ENCODE measurements around the gene GSTA3. TPM values are rescaled to one million over a fixed set of nuclear protein-coding genes. Genes with fewer than 3 reads are reported as not detected.
A peak's percentile ranks its signal among the peaks of the same experiment; 100 is the strongest.

Gene GSTA3
- total RNA-seq, 2 experiments from 2014 or later = not detected

GRCh38 chr6:52887910-52888524 is 21.5 kb downstream of the GSTA3 start:
- DNase-seq (peak; percentile 7), ATAC-seq (peak; percentile 30)
- Mint-ChIP-seq H3K36me3 (ENCODE audit: low read depth) (no peaks in the 10 kb centered on the region), H3K4me1 (ENCODE audit: low read depth) (peaks cover 13% of the 10 kb centered on the region), H3K27me3 (peaks cover 5% of the 10 kb centered on the region), H3K27ac (no peak overlapping the region), H3K4me3 (no peak overlapping the region), H3K9me3 (no peaks in the 10 kb centered on the region)
- CTCF ChIA-PET = interaction anchor here (1.1 kb wide), 1 partner anchor 107 kb away, joined by 3 read pairs; the partner anchor contains the start of gene GSTA4
- intact Hi-C loops (cut with micrococcal nuclease) = no loop called here
- TF ChIP-seq CTCF (IDR thresholded peaks at IDR 0.05) = no peak
- POLR2A ChIA-PET = interaction anchor here (0.7 kb wide), 1 partner anchor 98 kb away, joined by 3 read pairs; no protein-coding TSS in a partner anchor

- no peaks in the 10 kb centered on the region for H3K36me3 Mint-ChIP-seq (ENCODE audit: low read depth)
- TF ChIP-seq CTCF (IDR thresholded peaks at IDR 0.05) = peak; percentile 78
- H3K27me3 Mint-ChIP-seq = no peaks in the 10 kb centered on the region
- peak overlapping the region; percentile 79 for H3K4me3 Mint-ChIP-seq
- ChIA-PET POLR2A (interaction anchor here (1.5 kb wide), 1 partner anchor 99 kb away, joined by 3 read pairs; no protein-coding TSS in a partner anchor), CTCF (interaction anchor here (0.6 to 1.8 kb wide), 8 partner anchors 9 to 192 kb away, joined by 3 to 12 read pairs (median 3); partner anchors contain the start of genes FBXO9 and GSTA4)
- H3K9me3 Mint-ChIP-seq = no peaks in the 10 kb centered on the region
- H3K4me1 Mint-ChIP-seq (ENCODE audit: low read depth) = peaks cover 8% of the 10 kb centered on the region
- intact Hi-C loops (cut with micrococcal nuclease) = no loop called here
- DNase-seq (peak; percentile 78), ATAC-seq (peak; percentile 99)
- H3K27ac Mint-ChIP-seq = peak overlapping the region; percentile 72
Measured at GRCh38 chr6:52881996-52882841, 27.3 kb downstream of the GSTA3 start.

- ATAC-seq (no peak), DNase-seq (no peak)
- POLR2A ChIA-PET = interaction anchor here (1.5 kb wide), 1 partner anchor 99 kb away, joined by 3 read pairs; no protein-coding TSS in a partner anchor
- peaks cover 8% of the 10 kb centered on the region for H3K4me1 Mint-ChIP-seq (ENCODE audit: low read depth)
- no peaks in the 10 kb centered on the region for H3K27me3 Mint-ChIP-seq
- intact Hi-C loops (cut with micrococcal nuclease) = no loop called here
- H3K27ac Mint-ChIP-seq = no peak overlapping the region
- CTCF ChIA-PET = interaction anchor here (0.7 to 1.8 kb wide), 5 partner anchors 9 to 193 kb away, joined by 3 to 12 read pairs (median 3); partner anchors contain the start of genes FBXO9 and GSTA4
- H3K4me3 Mint-ChIP-seq = peak overlapping the region; percentile 79
- no peaks in the 10 kb centered on the region for H3K36me3 Mint-ChIP-seq (ENCODE audit: low read depth)
- no peaks in the 10 kb centered on the region for H3K9me3 Mint-ChIP-seq
- TF ChIP-seq CTCF (IDR thresholded peaks at IDR 0.05) = no peak
Measured at GRCh38 chr6:52881662-52881995, 27.9 kb downstream of the GSTA3 start.

GRCh38 chr6:52877786-52878185 is 31.7 kb downstream of the GSTA3 start:
- Mint-ChIP-seq H3K36me3 (ENCODE audit: low read depth) (no peaks in the 10 kb centered on the region), H3K4me3 (no peak overlapping the region), H3K27me3 (peaks cover 4% of the 10 kb centered on the region), H3K4me1 (ENCODE audit: low read depth) (peaks cover 4% of the 10 kb centered on the region), H3K9me3 (no peaks in the 10 kb centered on the region), H3K27ac (no peak overlapping the region)
- no peak for TF ChIP-seq CTCF (IDR thresholded peaks at IDR 0.05)
- DNase-seq (no peak), ATAC-seq (no peak)
- POLR2A ChIA-PET = no interaction called here
- intact Hi-C loops (cut with micrococcal nuclease) = no loop called here
- CTCF ChIA-PET = no interaction called here

GRCh38 chr6:52877168-52877567 is 32.3 kb downstream of the GSTA3 start:
- DNase-seq = no peak
- Mint-ChIP-seq H3K27me3 (peaks cover 4% of the 10 kb centered on the region), H3K36me3 (ENCODE audit: low read depth) (no peaks in the 10 kb centered on the region), H3K4me3 (no peak overlapping the region), H3K27ac (no peak overlapping the region), H3K9me3 (no peaks in the 10 kb centered on the region), H3K4me1 (ENCODE audit: low read depth) (peaks cover 3% of the 10 kb centered on the region)
- ChIA-PET POLR2A (no interaction called here), CTCF (interaction anchor here (1.3 kb wide), 1 partner anchor 194 kb away, joined by 3 read pairs; no protein-coding TSS in a partner anchor)
- no peak for TF ChIP-seq CTCF (IDR thresholded peaks at IDR 0.05)
- intact Hi-C loops (cut with micrococcal nuclease) = no loop called here
- ATAC-seq = no peak
